Smooth muscle cell (in vitro differentiated cells): ENCODE results near the gene TOP2B. TPM values are rescaled to one million over a fixed set of nuclear protein-coding genes. Genes with fewer than 3 reads are reported as not detected.

Experiments
- DNase-seq: peaks from one replicate; lab custom pipeline; 2025; ENCODE audit not compliant: unreplicated experiment; lab: John Stamatoyannopoulos, UW
- H2AFZ ChIP-seq: fragments of 200-600 bp; sonication (generic); 2 replicates; pipeline ENCODE4 v1.6.0; 2016; ENCODE audit warnings: antibody characterized with exemption, low read depth, mild to moderate bottlenecking
- H3F3A ChIP-seq: fragments of 200-600 bp; sonication (generic); 2 replicates; pipeline ENCODE4 v1.6.0; 2017; ENCODE audit warnings: antibody characterized with exemption, low read depth
- H3K27ac ChIP-seq: fragments of 200-600 bp; sonication (generic); 2 replicates; pipeline ENCODE4 v1.5.1; 2016; ENCODE audit warnings: low read depth, mild to moderate bottlenecking
- H3K27me3 ChIP-seq: fragments of 200-600 bp; sonication (generic); 2 replicates; pipeline ENCODE4 v1.6.1; 2016; ENCODE audit warnings: low read depth, mild to moderate bottlenecking
- H3K36me3 ChIP-seq: fragments of 200-600 bp; sonication (generic); 2 replicates; pipeline ENCODE4 v1.5.1; 2016; ENCODE audit warnings: low read depth
- H3K4me1 ChIP-seq: fragments of 200-600 bp; sonication (generic); 2 replicates; pipeline ENCODE4 v1.5.1; 2016; ENCODE audit warnings: low read depth
- H3K4me2 ChIP-seq: fragments of 200-600 bp; sonication (generic); 2 replicates; pipeline ENCODE4 v1.6.0; 2016; ENCODE audit warnings: mild to moderate bottlenecking
- H3K4me3 ChIP-seq: fragments of 200-600 bp; sonication (generic); 2 replicates; pipeline ENCODE4 v1.5.1; 2016; ENCODE audit warnings: mild to moderate bottlenecking
- H3K79me2 ChIP-seq: fragments of 200-600 bp; sonication (generic); 2 replicates; pipeline ENCODE4 v1.6.0; 2016; ENCODE audit warnings: low read depth, mild to moderate bottlenecking
- H3K9ac ChIP-seq: fragments of 200-600 bp; sonication (generic); 2 replicates; pipeline ENCODE4 v1.6.0; 2016; ENCODE audit warnings: low read depth
- H3K9me3 ChIP-seq: fragments of 200-600 bp; sonication (generic); replicated peaks from 2 replicates; pipeline ENCODE4 v1.5.1; 2016; ENCODE audit warnings: low read depth
- H4K20me1 ChIP-seq: fragments of 200-600 bp; sonication (generic); 2 replicates; pipeline ENCODE4 v1.6.0; 2016; ENCODE audit warnings: low read depth
- WGBS: methylation state at CpG from one replicate; pipeline ENCODE4 v1.1.7; 2016; ENCODE audit warnings: low lambda C conversion rate; 5-methylcytosine and 5-hydroxymethylcytosine counted together
- polyA plus RNA-seq: library from polyadenylated mRNA; unstranded; fragments of >200 nt; fragmentation: Nextera tagmentation; extraction: Ambion mirVana; gene quantifications from 2 replicates; pipeline ENCODE4 v1.2.1, GENCODE V29; 2016
- total RNA-seq: library from RNA; depleted of rRNA; stranded (reverse); fragments of >200 nt; gene quantifications from 2 replicates; pipeline ENCODE4 v1.2.3, GENCODE V29; 2014
- TF ChIP-seq, protein P1 (sequence below): fragments of 200-600 bp; sonication (generic); IDR thresholded peaks from 2 replicates; pipeline ENCODE4 v1.5.1; 2017; ENCODE audit warnings: borderline replicate concordance, mild to moderate bottlenecking, antibody characterized with exemption; ENCODE audit not compliant: insufficient read depth, poor library complexity, severe bottlenecking

TOP2B gene
- total and polyA plus RNA-seq, 2 experiments from 2014 or later, result 70.2 to 132 TPM

DNA sequence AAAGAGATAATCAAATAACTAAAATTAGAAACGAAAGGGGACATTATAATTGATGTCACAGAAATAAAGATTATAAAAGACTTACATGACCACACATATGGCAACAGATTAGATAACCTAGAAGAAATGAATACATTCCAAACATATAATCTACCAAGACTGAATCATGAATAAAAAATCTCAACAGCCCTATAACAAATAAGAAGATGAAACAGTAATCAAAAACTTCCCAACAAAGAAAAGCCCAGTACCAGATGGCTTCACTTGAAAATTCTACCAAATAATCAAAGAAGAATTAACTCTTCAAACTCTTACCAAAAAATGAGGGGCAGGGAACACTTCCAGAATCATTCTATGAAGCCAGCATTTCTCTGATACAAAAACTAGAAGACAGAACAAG, 11.8 kb downstream of the TOP2B start:
- Histone ChIP-seq H3F3A (no peaks in the 10 kb centered on the region), H3K9me3 (peaks cover 7% of the 10 kb centered on the region), H3K27ac (no peak overlapping the region), H3K79me2 (peaks cover 98% of the 10 kb centered on the region), H3K27me3 (no peaks in the 10 kb centered on the region), H3K4me2 (no peak overlapping the region), H3K4me3 (no peak overlapping the region), H3K9ac (no peak overlapping the region), H2AFZ (no peak overlapping the region), H3K36me3 (no peaks in the 10 kb centered on the region), H3K4me1 (no peaks in the 10 kb centered on the region), H4K20me1 (peaks cover 80% of the 10 kb centered on the region)
- TF ChIP-seq, protein P1, sequence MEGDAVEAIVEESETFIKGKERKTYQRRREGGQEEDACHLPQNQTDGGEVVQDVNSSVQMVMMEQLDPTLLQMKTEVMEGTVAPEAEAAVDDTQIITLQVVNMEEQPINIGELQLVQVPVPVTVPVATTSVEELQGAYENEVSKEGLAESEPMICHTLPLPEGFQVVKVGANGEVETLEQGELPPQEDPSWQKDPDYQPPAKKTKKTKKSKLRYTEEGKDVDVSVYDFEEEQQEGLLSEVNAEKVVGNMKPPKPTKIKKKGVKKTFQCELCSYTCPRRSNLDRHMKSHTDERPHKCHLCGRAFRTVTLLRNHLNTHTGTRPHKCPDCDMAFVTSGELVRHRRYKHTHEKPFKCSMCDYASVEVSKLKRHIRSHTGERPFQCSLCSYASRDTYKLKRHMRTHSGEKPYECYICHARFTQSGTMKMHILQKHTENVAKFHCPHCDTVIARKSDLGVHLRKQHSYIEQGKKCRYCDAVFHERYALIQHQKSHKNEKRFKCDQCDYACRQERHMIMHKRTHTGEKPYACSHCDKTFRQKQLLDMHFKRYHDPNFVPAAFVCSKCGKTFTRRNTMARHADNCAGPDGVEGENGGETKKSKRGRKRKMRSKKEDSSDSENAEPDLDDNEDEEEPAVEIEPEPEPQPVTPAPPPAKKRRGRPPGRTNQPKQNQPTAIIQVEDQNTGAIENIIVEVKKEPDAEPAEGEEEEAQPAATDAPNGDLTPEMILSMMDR, result no peak
- WGBS, result 92% methylated on average over 1 of the region's 1 CpG
- no peak for DNase-seq

DNA sequence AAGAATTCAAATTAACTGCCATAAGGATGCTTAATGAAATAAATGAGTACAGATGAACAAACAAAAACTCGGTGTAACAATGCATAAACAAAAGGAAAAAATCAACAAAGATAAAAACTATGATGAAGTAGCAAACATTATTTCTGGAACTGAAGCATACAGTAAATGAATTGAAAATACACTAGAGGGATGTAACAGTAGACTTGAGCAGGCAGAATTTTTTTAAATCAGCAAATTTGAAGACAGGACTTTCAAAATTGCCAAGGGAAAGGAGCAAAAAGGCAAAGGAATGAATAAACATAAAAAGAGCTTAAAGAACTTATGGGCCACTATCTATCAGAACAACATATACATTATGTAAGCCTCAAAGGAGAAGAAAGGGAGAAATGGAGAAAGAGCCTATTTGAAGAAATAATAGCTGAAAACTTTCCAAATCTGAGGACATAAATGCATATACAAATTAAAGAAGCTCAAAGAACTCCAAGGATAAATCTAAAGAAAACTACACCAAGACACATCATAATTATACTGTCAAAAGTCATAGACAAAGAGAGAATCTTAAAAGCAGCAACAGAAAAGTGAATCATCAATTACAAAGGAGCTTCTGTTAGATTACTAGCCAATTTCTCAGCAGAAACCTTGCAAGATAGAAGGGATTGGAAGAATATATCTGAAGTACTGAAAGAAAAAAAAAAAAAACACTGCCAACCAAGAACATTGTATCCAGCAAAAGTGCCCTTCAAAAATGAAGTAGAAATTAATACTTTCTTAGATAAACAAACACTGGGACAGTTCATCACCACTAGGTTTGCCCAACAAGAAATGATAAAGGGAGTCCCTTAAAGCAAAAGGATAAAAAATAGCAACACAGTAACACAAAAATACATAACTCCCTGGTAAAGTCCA, 15.5 kb downstream of the TOP2B start:
- Histone ChIP-seq H4K20me1 (peaks cover 81% of the 10 kb centered on the region), H3K9ac (no peak overlapping the region), H3K4me3 (no peak overlapping the region), H3K27ac (no peak overlapping the region), H3K36me3 (no peaks in the 10 kb centered on the region), H3F3A (no peaks in the 10 kb centered on the region), H3K79me2 (peaks cover 100% of the 10 kb centered on the region), H2AFZ (no peak overlapping the region), H3K4me1 (no peaks in the 10 kb centered on the region), H3K4me2 (no peak overlapping the region), H3K9me3 (peaks cover 7% of the 10 kb centered on the region), H3K27me3 (no peaks in the 10 kb centered on the region)
- no peak for DNase-seq
- WGBS, result 98% methylated on average over 1 of the region's 1 CpG
- TF ChIP-seq, protein P1, result no peak

DNA sequence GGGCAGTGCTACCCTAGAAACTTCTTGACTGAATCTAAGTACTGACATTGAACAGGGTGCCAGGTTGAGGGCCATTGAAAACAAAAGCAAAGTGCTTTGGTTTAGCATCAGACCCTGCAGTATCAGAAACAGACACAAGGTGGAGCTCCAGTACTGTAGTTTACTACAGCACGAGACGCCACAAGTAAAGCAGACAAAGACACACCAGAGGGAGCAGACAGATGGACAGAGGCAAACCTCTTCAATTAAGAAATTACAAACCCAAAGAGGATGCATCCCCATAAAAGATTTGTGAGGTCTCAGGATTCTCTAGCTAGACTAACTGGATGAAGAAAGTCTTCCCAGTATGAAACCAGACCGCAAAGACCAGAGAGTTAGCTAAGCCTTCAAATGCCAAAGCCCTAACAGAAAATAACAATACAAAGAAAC, 16.6 kb downstream of the TOP2B start:
- H3K4me1 ChIP-seq, result no peaks in the 10 kb centered on the region
- peaks cover 99% of the 10 kb centered on the region for H3K79me2 ChIP-seq
- H3F3A ChIP-seq, result no peaks in the 10 kb centered on the region
- no peak overlapping the region for H3K4me3 ChIP-seq
- no peak overlapping the region for H2AFZ ChIP-seq
- no peaks in the 10 kb centered on the region for H3K27me3 ChIP-seq
- no peaks in the 10 kb centered on the region for H3K36me3 ChIP-seq
- peak; percentile 11 for DNase-seq
- peaks cover 7% of the 10 kb centered on the region for H3K9me3 ChIP-seq
- TF ChIP-seq, protein P1, result peak; percentile 94
- H3K27ac ChIP-seq, result no peak overlapping the region
- no peak overlapping the region for H3K4me2 ChIP-seq
- no peak overlapping the region for H3K9ac ChIP-seq
- 26% methylated on average over 3 of the region's 3 CpGs for WGBS
- H4K20me1 ChIP-seq, result peaks cover 79% of the 10 kb centered on the region

DNA sequence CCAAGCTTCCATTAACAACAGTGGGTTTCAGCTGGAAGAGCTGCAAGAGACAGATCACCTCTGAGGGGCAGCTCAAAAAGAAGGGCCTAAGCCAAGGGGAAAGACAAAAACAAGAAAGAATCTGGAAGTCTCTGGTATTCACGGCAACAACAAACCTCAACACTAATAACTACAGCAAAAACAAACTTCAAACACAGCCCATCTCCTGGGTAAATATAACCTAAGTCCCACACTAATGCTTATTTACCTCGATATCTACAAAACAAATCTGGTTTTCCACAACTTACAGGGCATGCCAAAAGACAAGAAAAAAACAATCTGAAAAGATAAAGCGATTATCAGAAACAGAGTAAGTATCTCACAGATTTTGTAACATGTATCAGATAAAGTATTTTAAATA, 29.7 kb downstream of the TOP2B start:
- H3K27ac ChIP-seq, result no peak overlapping the region
- H3K79me2 ChIP-seq, result peaks cover 29% of the 10 kb centered on the region
- WGBS, result 91% methylated on average over 3 of the region's 3 CpGs
- TF ChIP-seq, protein P1, result no peak
- no peaks in the 10 kb centered on the region for H3K4me1 ChIP-seq
- no peaks in the 10 kb centered on the region for H3F3A ChIP-seq
- no peaks in the 10 kb centered on the region for H3K27me3 ChIP-seq
- H2AFZ ChIP-seq, result no peak overlapping the region
- H3K36me3 ChIP-seq, result peaks cover 15% of the 10 kb centered on the region
- no peak overlapping the region for H3K9ac ChIP-seq
- H4K20me1 ChIP-seq, result peaks cover 44% of the 10 kb centered on the region
- H3K4me3 ChIP-seq, result no peak overlapping the region
- H3K9me3 ChIP-seq, result no peaks in the 10 kb centered on the region
- no peak for DNase-seq
- no peak overlapping the region for H3K4me2 ChIP-seq
